HL-60 (cell line): Measurements from ENCODE around the gene OR2T34.
"Not testable (repeated sequence)": the region's sequence is repeated elsewhere in the genome, so short reads cannot be mapped to it uniquely, and the experiment has no call there.

Experiments
- GABPA ChIP-seq: IDR thresholded peaks from 2 replicates; pipeline ENCODE4 v1.6.1; 2012; ENCODE audit warnings: low read depth
- POLR2AphosphoS5 ChIP-seq: IDR thresholded peaks from 2 replicates; pipeline ENCODE4 v1.6.1; 2012; ENCODE audit warnings: low read depth
- SPI1 ChIP-seq: IDR thresholded peaks from 2 replicates; pipeline ENCODE4 v1.6.1; 2012; ENCODE audit warnings: low read depth, mild to moderate bottlenecking, borderline replicate concordance
- TF ChIP-seq, protein P1 (sequence below): IDR thresholded peaks from one replicate; pipeline ENCODE4 v1.5.1; 2011; ENCODE audit warnings: low read length, control low read depth, inconsistent platforms; ENCODE audit not compliant: insufficient read depth
- TF ChIP-seq, protein P2 (sequence below): IDR thresholded peaks from 2 replicates; pipeline ENCODE4 v1.6.1; 2012; ENCODE audit warnings: low read depth; ENCODE audit not compliant: insufficient replicate concordance

DNA sequence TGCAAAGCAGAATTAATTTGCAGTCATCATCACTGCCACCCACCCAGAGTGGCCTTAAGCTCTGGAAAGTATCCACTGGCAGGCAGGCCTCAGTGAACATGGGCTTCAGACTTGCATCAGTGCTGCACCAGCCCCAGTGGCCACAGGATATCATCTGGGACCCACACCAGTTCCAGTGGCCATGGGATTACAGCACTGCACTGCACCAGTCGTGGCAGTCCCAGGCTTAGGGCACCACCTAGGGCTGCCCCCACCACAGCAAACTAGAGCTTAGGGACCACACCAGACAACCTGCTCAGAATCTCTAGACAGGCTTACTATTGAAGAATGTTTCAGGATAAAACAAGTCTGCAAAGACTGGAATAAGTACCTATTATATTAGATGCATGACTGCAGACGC, 27.2 kb downstream of the OR2T34 start:
- TF ChIP-seq, protein P1, sequence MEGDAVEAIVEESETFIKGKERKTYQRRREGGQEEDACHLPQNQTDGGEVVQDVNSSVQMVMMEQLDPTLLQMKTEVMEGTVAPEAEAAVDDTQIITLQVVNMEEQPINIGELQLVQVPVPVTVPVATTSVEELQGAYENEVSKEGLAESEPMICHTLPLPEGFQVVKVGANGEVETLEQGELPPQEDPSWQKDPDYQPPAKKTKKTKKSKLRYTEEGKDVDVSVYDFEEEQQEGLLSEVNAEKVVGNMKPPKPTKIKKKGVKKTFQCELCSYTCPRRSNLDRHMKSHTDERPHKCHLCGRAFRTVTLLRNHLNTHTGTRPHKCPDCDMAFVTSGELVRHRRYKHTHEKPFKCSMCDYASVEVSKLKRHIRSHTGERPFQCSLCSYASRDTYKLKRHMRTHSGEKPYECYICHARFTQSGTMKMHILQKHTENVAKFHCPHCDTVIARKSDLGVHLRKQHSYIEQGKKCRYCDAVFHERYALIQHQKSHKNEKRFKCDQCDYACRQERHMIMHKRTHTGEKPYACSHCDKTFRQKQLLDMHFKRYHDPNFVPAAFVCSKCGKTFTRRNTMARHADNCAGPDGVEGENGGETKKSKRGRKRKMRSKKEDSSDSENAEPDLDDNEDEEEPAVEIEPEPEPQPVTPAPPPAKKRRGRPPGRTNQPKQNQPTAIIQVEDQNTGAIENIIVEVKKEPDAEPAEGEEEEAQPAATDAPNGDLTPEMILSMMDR, result not testable (repeated sequence)
- not testable (repeated sequence) for TF ChIP-seq POLR2AphosphoS5, GABPA, SPI1
- TF ChIP-seq, protein P2, sequence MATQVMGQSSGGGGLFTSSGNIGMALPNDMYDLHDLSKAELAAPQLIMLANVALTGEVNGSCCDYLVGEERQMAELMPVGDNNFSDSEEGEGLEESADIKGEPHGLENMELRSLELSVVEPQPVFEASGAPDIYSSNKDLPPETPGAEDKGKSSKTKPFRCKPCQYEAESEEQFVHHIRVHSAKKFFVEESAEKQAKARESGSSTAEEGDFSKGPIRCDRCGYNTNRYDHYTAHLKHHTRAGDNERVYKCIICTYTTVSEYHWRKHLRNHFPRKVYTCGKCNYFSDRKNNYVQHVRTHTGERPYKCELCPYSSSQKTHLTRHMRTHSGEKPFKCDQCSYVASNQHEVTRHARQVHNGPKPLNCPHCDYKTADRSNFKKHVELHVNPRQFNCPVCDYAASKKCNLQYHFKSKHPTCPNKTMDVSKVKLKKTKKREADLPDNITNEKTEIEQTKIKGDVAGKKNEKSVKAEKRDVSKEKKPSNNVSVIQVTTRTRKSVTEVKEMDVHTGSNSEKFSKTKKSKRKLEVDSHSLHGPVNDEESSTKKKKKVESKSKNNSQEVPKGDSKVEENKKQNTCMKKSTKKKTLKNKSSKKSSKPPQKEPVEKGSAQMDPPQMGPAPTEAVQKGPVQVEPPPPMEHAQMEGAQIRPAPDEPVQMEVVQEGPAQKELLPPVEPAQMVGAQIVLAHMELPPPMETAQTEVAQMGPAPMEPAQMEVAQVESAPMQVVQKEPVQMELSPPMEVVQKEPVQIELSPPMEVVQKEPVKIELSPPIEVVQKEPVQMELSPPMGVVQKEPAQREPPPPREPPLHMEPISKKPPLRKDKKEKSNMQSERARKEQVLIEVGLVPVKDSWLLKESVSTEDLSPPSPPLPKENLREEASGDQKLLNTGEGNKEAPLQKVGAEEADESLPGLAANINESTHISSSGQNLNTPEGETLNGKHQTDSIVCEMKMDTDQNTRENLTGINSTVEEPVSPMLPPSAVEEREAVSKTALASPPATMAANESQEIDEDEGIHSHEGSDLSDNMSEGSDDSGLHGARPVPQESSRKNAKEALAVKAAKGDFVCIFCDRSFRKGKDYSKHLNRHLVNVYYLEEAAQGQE, result not testable (repeated sequence)
